ENCODE measurements around the gene NOP14.
"Not testable (repeated sequence)": the region's sequence is repeated elsewhere in the genome, so short reads cannot be mapped to it uniquely, and the experiment has no call there.

The NOP14 gene

GRCh38 chr4:2961811-2962441, 1.3 kb downstream of the NOP14 start:
- no peak for DNase-seq (ENCODE audit: low read depth)

GRCh38 chr4:2961421-2961810, 1.8 kb downstream of the NOP14 start:
- DNase-seq (ENCODE audit: low read depth) = no peak

GRCh38 chr4:2960450-2960849, 2.8 kb downstream of the NOP14 start:
- DNase-seq (ENCODE audit: low read depth) = not testable (repeated sequence)

- DNase-seq (ENCODE audit: low read depth) = no peak
Observed at GRCh38 chr4:2958446-2958845, 4.8 kb downstream of the NOP14 start.

GRCh38 chr4:2955186-2956044, 7.8 kb downstream of the NOP14 start:
- DNase-seq (ENCODE audit: low read depth) = not testable (repeated sequence)

- DNase-seq (ENCODE audit: low read depth) = no peak
Observed at GRCh38 chr4:2954358-2955185, 8.6 kb downstream of the NOP14 start.

GRCh38 chr4:2953496-2953895, 9.7 kb downstream of the NOP14 start:
- DNase-seq (ENCODE audit: low read depth) = no peak

- no peak for DNase-seq (ENCODE audit: low read depth)
Observed at GRCh38 chr4:2950221-2950989, 12.8 kb downstream of the NOP14 start.

- DNase-seq (ENCODE audit: low read depth) = no peak
Observed at GRCh38 chr4:2949782-2950125, 13.5 kb downstream of the NOP14 start.

GRCh38 chr4:2948895-2949781, 14.1 kb downstream of the NOP14 start:
- no peak for DNase-seq (ENCODE audit: low read depth)

- no peak for DNase-seq (ENCODE audit: low read depth)
Observed at GRCh38 chr4:2947926-2948325, 15.3 kb downstream of the NOP14 start.

GRCh38 chr4:2946812-2947600, 16.2 kb downstream of the NOP14 start:
- no peak for DNase-seq (ENCODE audit: low read depth)

GRCh38 chr4:2945619-2946604, 17.3 kb downstream of the NOP14 start:
- DNase-seq (ENCODE audit: low read depth) = not testable (repeated sequence)

GRCh38 chr4:2944586-2945526, 18.4 kb downstream of the NOP14 start:
- no peak for DNase-seq (ENCODE audit: low read depth)

GRCh38 chr4:2944091-2944482, 19.1 kb downstream of the NOP14 start:
- DNase-seq (ENCODE audit: low read depth) = no peak

GRCh38 chr4:2943364-2944090, 19.7 kb downstream of the NOP14 start:
- no peak for DNase-seq (ENCODE audit: low read depth)
